Nephron (organoid): Measurements from ENCODE around the gene GRPEL1.
A peak's percentile ranks its signal among the peaks of the same experiment; 100 is the strongest.

Source experiments
- H3K27ac Mint-ChIP-seq, 3 experiments: 2 replicates each; pipeline ENCODE4 v1.8.0; 2020; ENCODE audit warnings: mixed read lengths in 3 of 3, mild to moderate bottlenecking in 2 of 3, moderate library complexity in 1 of 3
- H3K27me3 Mint-ChIP-seq: 2 replicates; pipeline ENCODE4 v1.8.0; 2021; ENCODE audit warnings: low read depth, mild to moderate bottlenecking, moderate library complexity, mixed read lengths
- H3K36me3 Mint-ChIP-seq: 2 replicates; pipeline ENCODE4 v1.8.0; 2020; ENCODE audit warnings: low read depth, mixed read lengths
- H3K4me1 Mint-ChIP-seq: 2 replicates; pipeline ENCODE4 v1.8.0; 2020; ENCODE audit warnings: mixed read lengths
- H3K4me3 Mint-ChIP-seq, 3 experiments: 2 replicates each; pipeline ENCODE4 v1.8.0; 2020; ENCODE audit warnings: mild to moderate bottlenecking in 3 of 3, mixed read lengths in 3 of 3, moderate library complexity in 2 of 3
- H3K9me3 Mint-ChIP-seq: 2 replicates; pipeline ENCODE4 v1.8.0; 2020; ENCODE audit warnings: mixed read lengths
- TF ChIP-seq, protein P1 (sequence below), 3 experiments: fragments of 200-600 bp; sonication (generic); IDR thresholded peaks; one replicate each; pipeline ENCODE4 v1.5.0; 2021; ENCODE audit warnings: antibody characterized with exemption in 3 of 3; ENCODE audit not compliant: unreplicated experiment in 3 of 3

The GRPEL1 gene

GRCh38 chr4:7052313-7052712 lies 15.6 kb downstream of the GRPEL1 start:
- H3K27ac Mint-ChIP-seq = peak overlapping the region in 1 of 3 experiments; percentile 74
- no peaks in the 10 kb centered on the region for H3K9me3 Mint-ChIP-seq
- peaks cover 22% of the 10 kb centered on the region for H3K36me3 Mint-ChIP-seq
- H3K27me3 Mint-ChIP-seq = no peaks in the 10 kb centered on the region
- TF ChIP-seq, protein P1, sequence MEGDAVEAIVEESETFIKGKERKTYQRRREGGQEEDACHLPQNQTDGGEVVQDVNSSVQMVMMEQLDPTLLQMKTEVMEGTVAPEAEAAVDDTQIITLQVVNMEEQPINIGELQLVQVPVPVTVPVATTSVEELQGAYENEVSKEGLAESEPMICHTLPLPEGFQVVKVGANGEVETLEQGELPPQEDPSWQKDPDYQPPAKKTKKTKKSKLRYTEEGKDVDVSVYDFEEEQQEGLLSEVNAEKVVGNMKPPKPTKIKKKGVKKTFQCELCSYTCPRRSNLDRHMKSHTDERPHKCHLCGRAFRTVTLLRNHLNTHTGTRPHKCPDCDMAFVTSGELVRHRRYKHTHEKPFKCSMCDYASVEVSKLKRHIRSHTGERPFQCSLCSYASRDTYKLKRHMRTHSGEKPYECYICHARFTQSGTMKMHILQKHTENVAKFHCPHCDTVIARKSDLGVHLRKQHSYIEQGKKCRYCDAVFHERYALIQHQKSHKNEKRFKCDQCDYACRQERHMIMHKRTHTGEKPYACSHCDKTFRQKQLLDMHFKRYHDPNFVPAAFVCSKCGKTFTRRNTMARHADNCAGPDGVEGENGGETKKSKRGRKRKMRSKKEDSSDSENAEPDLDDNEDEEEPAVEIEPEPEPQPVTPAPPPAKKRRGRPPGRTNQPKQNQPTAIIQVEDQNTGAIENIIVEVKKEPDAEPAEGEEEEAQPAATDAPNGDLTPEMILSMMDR (IDR thresholded peaks at IDR 0.05; ENCODE audit: unreplicated experiment in 3 of 3) = no peak
- H3K4me3 Mint-ChIP-seq = no peak overlapping the region
- peaks cover 11% of the 10 kb centered on the region for H3K4me1 Mint-ChIP-seq

DNA sequence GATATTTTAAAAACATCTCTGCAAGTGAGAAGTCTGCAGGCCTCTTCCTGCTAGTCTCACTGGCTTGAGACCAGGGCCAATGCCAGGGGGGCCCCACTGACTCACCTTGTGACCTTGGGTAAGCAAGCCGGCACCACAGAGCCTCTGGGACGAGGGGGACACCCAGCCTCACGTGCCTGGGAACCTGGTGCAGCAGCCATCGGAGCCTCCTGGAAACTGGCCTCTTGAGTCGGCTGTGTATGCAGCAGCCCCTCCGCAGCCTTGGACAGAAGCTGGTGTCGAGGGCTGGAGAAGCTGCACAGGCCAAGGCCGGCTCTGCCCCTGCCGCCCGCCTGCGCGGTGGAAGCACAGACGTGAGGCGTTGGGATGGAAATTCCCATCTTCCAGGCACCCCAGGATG lies 16.0 kb downstream of the GRPEL1 start:
- TF ChIP-seq, protein P1 (IDR thresholded peaks at IDR 0.05; ENCODE audit: unreplicated experiment in 3 of 3) = no peak
- Mint-ChIP-seq H3K36me3 (peaks cover 22% of the 10 kb centered on the region), H3K27ac (no peak overlapping the region), H3K9me3 (no peaks in the 10 kb centered on the region), H3K4me3 (no peak overlapping the region), H3K27me3 (no peaks in the 10 kb centered on the region), H3K4me1 (peaks cover 15% of the 10 kb centered on the region)

- Mint-ChIP-seq H3K27ac (no peak overlapping the region), H3K9me3 (no peaks in the 10 kb centered on the region), H3K4me1 (peaks cover 23% of the 10 kb centered on the region), H3K36me3 (peaks cover 19% of the 10 kb centered on the region), H3K27me3 (no peaks in the 10 kb centered on the region), H3K4me3 (no peak overlapping the region)
- TF ChIP-seq, protein P1 (IDR thresholded peaks at IDR 0.05; ENCODE audit: unreplicated experiment in 3 of 3) = no peak
Measured at GRCh38 chr4:7051144-7051495, 16.7 kb downstream of the GRPEL1 start.

GRCh38 chr4:7050481-7051143 lies 17.3 kb downstream of the GRPEL1 start:
- Mint-ChIP-seq H3K9me3 (no peaks in the 10 kb centered on the region), H3K4me1 (peaks cover 28% of the 10 kb centered on the region), H3K36me3 (peaks cover 14% of the 10 kb centered on the region), H3K27me3 (no peaks in the 10 kb centered on the region), H3K27ac (no peak overlapping the region), H3K4me3 (no peak overlapping the region)
- TF ChIP-seq, protein P1 (IDR thresholded peaks at IDR 0.05; ENCODE audit: unreplicated experiment in 3 of 3) = no peak

- no peaks in the 10 kb centered on the region for H3K9me3 Mint-ChIP-seq
- TF ChIP-seq, protein P1 (IDR thresholded peaks at IDR 0.05; ENCODE audit: unreplicated experiment in 3 of 3) = no peak
Measured at GRCh38 chr4:7049739-7050138, 18.1 kb downstream of the GRPEL1 start.

DNA sequence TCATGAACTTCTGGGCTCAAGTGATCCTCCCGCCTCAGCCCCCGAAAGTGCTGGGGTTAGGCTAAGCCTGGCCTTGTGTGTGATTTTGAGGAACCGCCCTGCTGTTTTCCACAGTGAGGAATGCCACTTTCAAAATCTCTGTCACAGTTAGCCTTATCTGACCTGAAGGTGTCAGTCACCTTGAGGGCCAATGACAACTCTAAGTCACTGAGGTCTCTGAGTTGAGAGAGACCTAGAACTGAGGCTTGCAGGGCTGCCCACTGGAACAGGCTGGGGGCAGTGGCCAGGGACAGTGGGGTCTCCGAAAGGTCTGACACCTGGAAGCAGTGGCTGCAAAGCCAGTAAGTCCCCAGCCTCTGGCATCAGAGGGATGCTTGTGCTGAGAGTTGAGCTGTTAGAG lies 18.6 kb downstream of the GRPEL1 start:
- no peaks in the 10 kb centered on the region for H3K27me3 Mint-ChIP-seq
- TF ChIP-seq, protein P1 (IDR thresholded peaks at IDR 0.05; ENCODE audit: unreplicated experiment in 3 of 3) = no peak
- H3K27ac Mint-ChIP-seq = no peak overlapping the region
- peaks cover 41% of the 10 kb centered on the region for H3K4me1 Mint-ChIP-seq
- no peak overlapping the region for H3K4me3 Mint-ChIP-seq
- peaks cover 7% of the 10 kb centered on the region for H3K36me3 Mint-ChIP-seq
- H3K9me3 Mint-ChIP-seq = no peaks in the 10 kb centered on the region

More at GRCh38 chr4:7049739-7050138, 18.1 kb downstream of the GRPEL1 start:
- Mint-ChIP-seq H3K36me3 (peaks cover 10% of the 10 kb centered on the region), H3K27ac (no peak overlapping the region), H3K4me1 (peaks cover 37% of the 10 kb centered on the region), H3K27me3 (no peaks in the 10 kb centered on the region), H3K4me3 (no peak overlapping the region)
